ENCODE measurements around the gene UBR4.

GRCh38 chr1:19059773-19060172, 150.3 kb downstream of the UBR4 start:
- no peak for TF ChIP-seq POLR2AphosphoS5 (IDR thresholded peaks at IDR 0.05; ENCODE audit: borderline replicate concordance, low read depth, low read length)
- no peak for TF ChIP-seq EZH2 (IDR thresholded peaks at IDR 0.05)
- TF ChIP-seq FOXP2 (optimal IDR thresholded peaks at IDR 0.05; ENCODE audit: control extremely low read depth, extremely low read length, insufficient read depth) = no peak

Data from SK-N-MC (cell line).